ENCODE measurements around the gene ZC3H11A. TPM values are rescaled to one million over a fixed set of nuclear protein-coding genes. Genes with fewer than 3 reads are reported as not detected.

ZC3H11A gene
- total and polyA plus RNA-seq, 10 donors: 45.2 to 218 (median 87.2) TPM

GRCh38 chr1:203794764-203795440 is 521 bp upstream of the ZC3H11A start:
- Histone ChIP-seq H3K4me3 (peak overlapping the region; percentile 51 to 92 (median 80)), H3K27me3 (replicated peaks in 1 of 7) (no peaks in the 10 kb centered on the region), H3K4me1 (peaks cover 30 to 43% (median 42%) of the 10 kb centered on the region in 6 donors), H3K36me3 (peaks cover 0 to 30% (median 11%) of the 10 kb centered on the region in 6 donors), H3K27ac (peak overlapping the region; percentile 88 to 98 (median 96)), H3K9me3 (no peaks in the 10 kb centered on the region)
- WGBS, 5 donors: 73 to 77% (median 76%) methylated on average over 19 of the region's 19 CpGs
- TF ChIP-seq POLR2A (IDR thresholded peaks at IDR 0.05) (no peak), POLR2AphosphoS5 (IDR thresholded peaks at IDR 0.05) (no peak)
- TF ChIP-seq, protein P1, sequence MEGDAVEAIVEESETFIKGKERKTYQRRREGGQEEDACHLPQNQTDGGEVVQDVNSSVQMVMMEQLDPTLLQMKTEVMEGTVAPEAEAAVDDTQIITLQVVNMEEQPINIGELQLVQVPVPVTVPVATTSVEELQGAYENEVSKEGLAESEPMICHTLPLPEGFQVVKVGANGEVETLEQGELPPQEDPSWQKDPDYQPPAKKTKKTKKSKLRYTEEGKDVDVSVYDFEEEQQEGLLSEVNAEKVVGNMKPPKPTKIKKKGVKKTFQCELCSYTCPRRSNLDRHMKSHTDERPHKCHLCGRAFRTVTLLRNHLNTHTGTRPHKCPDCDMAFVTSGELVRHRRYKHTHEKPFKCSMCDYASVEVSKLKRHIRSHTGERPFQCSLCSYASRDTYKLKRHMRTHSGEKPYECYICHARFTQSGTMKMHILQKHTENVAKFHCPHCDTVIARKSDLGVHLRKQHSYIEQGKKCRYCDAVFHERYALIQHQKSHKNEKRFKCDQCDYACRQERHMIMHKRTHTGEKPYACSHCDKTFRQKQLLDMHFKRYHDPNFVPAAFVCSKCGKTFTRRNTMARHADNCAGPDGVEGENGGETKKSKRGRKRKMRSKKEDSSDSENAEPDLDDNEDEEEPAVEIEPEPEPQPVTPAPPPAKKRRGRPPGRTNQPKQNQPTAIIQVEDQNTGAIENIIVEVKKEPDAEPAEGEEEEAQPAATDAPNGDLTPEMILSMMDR (IDR thresholded peaks at IDR 0.05 in 8 of 11, conservative IDR thresholded peaks at IDR 0.05 in 3 of 11): no peak
- DNase-seq: no peak
- intact Hi-C loops (cut with DNase I; ENCODE audit: low total_unique reads): no loop called here

DNA sequence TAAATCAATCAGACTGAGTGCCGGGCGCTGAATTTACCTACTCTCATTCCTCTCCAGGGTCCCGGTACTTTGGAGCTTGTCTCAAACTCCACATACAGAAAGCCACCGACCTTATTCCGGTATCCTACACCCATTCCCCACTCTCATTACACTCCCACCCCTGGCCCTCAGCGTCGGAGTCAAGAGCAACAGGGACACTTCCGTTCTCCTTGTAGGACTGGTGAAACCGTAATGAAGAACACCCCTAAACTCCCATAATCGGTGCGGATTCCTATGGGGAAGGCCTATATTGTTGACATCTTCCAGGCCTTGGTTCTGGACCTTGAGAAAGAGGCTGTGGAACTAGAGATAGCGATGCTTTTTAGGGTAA is 798 bp downstream of the ZC3H11A start:
- DNase-seq: peak; percentile 76
- peaks cover 0 to 39% (median 11%) of the 10 kb centered on the region in 6 donors for H3K36me3 ChIP-seq
- intact Hi-C loops (cut with DNase I; ENCODE audit: low total_unique reads): no loop called here
- H3K27me3 ChIP-seq (replicated peaks in 1 of 7): no peaks in the 10 kb centered on the region
- TF ChIP-seq POLR2AphosphoS5 (IDR thresholded peaks at IDR 0.05): no peak
- TF ChIP-seq, protein P1 (IDR thresholded peaks at IDR 0.05 in 8 of 11, conservative IDR thresholded peaks at IDR 0.05 in 3 of 11): no peak
- no peak for TF ChIP-seq POLR2A (IDR thresholded peaks at IDR 0.05)
- WGBS, 5 donors: 0 to 1% (median 0%) methylated on average over 12 of the region's 12 CpGs
- H3K4me3 ChIP-seq: peak overlapping the region; percentile 51 to 92 (median 80)
- no peaks in the 10 kb centered on the region for H3K9me3 ChIP-seq
- peaks cover 40 to 57% (median 55%) of the 10 kb centered on the region in 6 donors for H3K4me1 ChIP-seq
- H3K27ac ChIP-seq: peak overlapping the region; percentile 88 to 98 (median 96)

DNA sequence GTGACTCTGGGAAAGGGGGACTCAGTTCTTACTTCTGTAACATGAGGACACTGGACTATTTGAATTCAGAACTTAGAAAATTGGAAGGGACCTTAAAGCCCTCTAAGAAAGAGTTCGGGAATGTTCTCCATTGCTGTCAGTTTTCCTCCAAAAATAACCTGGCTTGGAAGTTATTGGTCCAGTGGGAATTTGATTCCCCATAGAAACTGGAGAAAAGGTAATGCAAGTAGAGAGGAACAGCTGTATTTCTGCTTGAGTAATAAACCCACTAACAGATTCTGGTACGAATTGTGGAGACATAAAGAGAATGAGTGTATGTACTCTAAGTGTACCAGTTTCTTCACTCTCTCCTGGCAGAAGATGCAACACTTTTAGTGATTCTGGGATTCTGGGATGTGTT is 1.8 kb downstream of the ZC3H11A start:
- Histone ChIP-seq H3K4me1 (peaks cover 44 to 67% (median 64%) of the 10 kb centered on the region in 6 donors), H3K9me3 (no peaks in the 10 kb centered on the region), H3K36me3 (peaks cover 0 to 47% (median 11%) of the 10 kb centered on the region in 6 donors), H3K27me3 (replicated peaks in 1 of 7) (no peaks in the 10 kb centered on the region), H3K27ac (peak overlapping the region in 2 of 8 donors; percentile 96 to 98), H3K4me3 (peak overlapping the region in 6 of 8 donors; percentile 55 to 92 (median 80))
- no peak for DNase-seq
- TF ChIP-seq, protein P1 (IDR thresholded peaks at IDR 0.05 in 8 of 11, conservative IDR thresholded peaks at IDR 0.05 in 3 of 11): no peak
- no peak for TF ChIP-seq POLR2AphosphoS5 (IDR thresholded peaks at IDR 0.05)
- TF ChIP-seq POLR2A (IDR thresholded peaks at IDR 0.05): no peak
- intact Hi-C loops (cut with DNase I; ENCODE audit: low total_unique reads): no loop called here
- WGBS, 5 donors: 72 to 96% (median 76%) methylated on average over 2 of the region's 2 CpGs

- Histone ChIP-seq H3K27me3 (replicated peaks in 1 of 7) (no peaks in the 10 kb centered on the region), H3K9me3 (no peaks in the 10 kb centered on the region), H3K4me1 (peaks cover 44 to 75% (median 67%) of the 10 kb centered on the region in 6 donors), H3K36me3 (peaks cover 0 to 52% (median 15%) of the 10 kb centered on the region in 6 donors), H3K4me3 (peak overlapping the region in 1 of 8 donors; percentile 92), H3K27ac (no peak overlapping the region)
- 86 to 94% (median 92%) methylated on average over 6 of the region's 6 CpGs for WGBS, 5 donors
- TF ChIP-seq POLR2AphosphoS5 (IDR thresholded peaks at IDR 0.05) (no peak), POLR2A (IDR thresholded peaks at IDR 0.05) (no peak)
- TF ChIP-seq, protein P1 (IDR thresholded peaks at IDR 0.05 in 8 of 11, conservative IDR thresholded peaks at IDR 0.05 in 3 of 11): no peak
- DNase-seq: no peak
- intact Hi-C loops (cut with DNase I; ENCODE audit: low total_unique reads): no loop called here
Measured at GRCh38 chr1:203797948-203798655, 2.7 kb downstream of the ZC3H11A start.

Data from spleen (tissue), 11 donors.